HG03521 (cell line): ENCODE measurements around the gene NHLRC2.
A peak's percentile ranks its signal among the peaks of the same experiment; 100 is the strongest.

Source experiments
- ATAC-seq: cut with Tn5 transposase; IDR thresholded peaks from one replicate; pipeline ENCODE4 v1.9.1; 2021; ENCODE audit warnings: mild to moderate bottlenecking, moderate library complexity; ENCODE audit not compliant: unreplicated experiment

Gene NHLRC2

GRCh38 chr10:113859261-113859660 lies 4.8 kb downstream of the NHLRC2 start:
- ATAC-seq: peak; percentile 38

GRCh38 chr10:113865901-113866300 lies 11.4 kb downstream of the NHLRC2 start:
- ATAC-seq: no peak

- no peak for ATAC-seq
These were observed 12.3 kb downstream of the NHLRC2 start for GRCh38 chr10:113866551-113867394.

- ATAC-seq: no peak
These were observed 13.4 kb downstream of the NHLRC2 start for GRCh38 chr10:113867904-113868303.

- no peak for ATAC-seq
These were observed 15.3 kb downstream of the NHLRC2 start for GRCh38 chr10:113869789-113870188.

- ATAC-seq: no peak
These were observed 17.9 kb downstream of the NHLRC2 start for GRCh38 chr10:113872139-113873030.

- ATAC-seq: no peak
These were observed 20.8 kb downstream of the NHLRC2 start for GRCh38 chr10:113875212-113875611.

GRCh38 chr10:113876461-113876860 lies 22.0 kb downstream of the NHLRC2 start:
- no peak for ATAC-seq

- ATAC-seq: peak; percentile 63
These were observed 25.2 kb downstream of the NHLRC2 start for GRCh38 chr10:113879691-113880090.

- ATAC-seq: no peak
These were observed 25.8 kb downstream of the NHLRC2 start for GRCh38 chr10:113880236-113880635.

GRCh38 chr10:113882240-113882639 lies 27.8 kb downstream of the NHLRC2 start:
- no peak for ATAC-seq

GRCh38 chr10:113889911-113890310 lies 35.5 kb downstream of the NHLRC2 start:
- ATAC-seq: no peak

GRCh38 chr10:113890769-113891168 lies 36.3 kb downstream of the NHLRC2 start:
- no peak for ATAC-seq

GRCh38 chr10:113891476-113891875 lies 37.0 kb downstream of the NHLRC2 start:
- no peak for ATAC-seq

GRCh38 chr10:113893570-113893969 lies 39.1 kb downstream of the NHLRC2 start:
- no peak for ATAC-seq

GRCh38 chr10:113894581-113894980 lies 40.1 kb downstream of the NHLRC2 start:
- ATAC-seq: no peak

- no peak for ATAC-seq
These were observed 40.6 kb downstream of the NHLRC2 start for GRCh38 chr10:113895018-113895417.

- no peak for ATAC-seq
These were observed 43.5 kb downstream of the NHLRC2 start for GRCh38 chr10:113897693-113898618.

- ATAC-seq: no peak
These were observed 45.6 kb downstream of the NHLRC2 start for GRCh38 chr10:113899952-113900598.

GRCh38 chr10:113905756-113906155 lies 51.3 kb downstream of the NHLRC2 start:
- no peak for ATAC-seq
